ENCODE data around the gene C9orf152. TPM values are rescaled to one million over a fixed set of nuclear protein-coding genes. Genes with fewer than 3 reads are reported as not detected.

C9orf152 gene
- total and polyA plus RNA-seq, 2 of the 13 experiments (the other 11 are each of a cell fraction or from before 2014, with no cell fraction given): 0.24 to 0.48 TPM

- TF ChIP-seq MTA3 (CRISPR knock-in tag; IDR thresholded peaks at IDR 0.05): no peak
- TF ChIP-seq SOX5 (CRISPR knock-in tag; IDR thresholded peaks at IDR 0.05; ENCODE audit: borderline replicate concordance): peak; percentile 16; the same call in 1 of the 2 replicates
- TF ChIP-seq KLF11 (CRISPR knock-in tag; IDR thresholded peaks at IDR 0.05): no peak
- no peak for TF ChIP-seq ZNF441 (CRISPR knock-in tag; IDR thresholded peaks at IDR 0.05; ENCODE audit: borderline replicate concordance)
- no peak for TF ChIP-seq KDM5A (IDR thresholded peaks at IDR 0.05; ENCODE audit: borderline replicate concordance, low read length)
- TF ChIP-seq ZNF607 (CRISPR knock-in tag; IDR thresholded peaks at IDR 0.05; ENCODE audit: borderline replicate concordance): no peak
- no peak for TF ChIP-seq KDM3A (CRISPR knock-in tag; IDR thresholded peaks at IDR 0.05; ENCODE audit: low read depth)
- no peak for TF ChIP-seq GFI1 (CRISPR knock-in tag; IDR thresholded peaks at IDR 0.05; ENCODE audit: borderline replicate concordance)
- TF ChIP-seq KMT2B (CRISPR knock-in tag; IDR thresholded peaks at IDR 0.05): 0 out of 2 replicates have a peak, but pooled peaks have one; percentile 17
- TF ChIP-seq ZNF792 (CRISPR knock-in tag; IDR thresholded peaks at IDR 0.05): no peak
- no peak for TF ChIP-seq NRL (CRISPR knock-in tag; IDR thresholded peaks at IDR 0.05; ENCODE audit: borderline replicate concordance)
- TF ChIP-seq SETDB1 (CRISPR knock-in tag; IDR thresholded peaks at IDR 0.05; ENCODE audit: borderline replicate concordance): no peak
- TF ChIP-seq GABPA (IDR thresholded peaks at IDR 0.05; ENCODE audit: low read depth, low read length): no peak
- no peak for TF ChIP-seq GABPA (CRISPR knock-in tag; IDR thresholded peaks at IDR 0.05; ENCODE audit: low read depth)
- TF ChIP-seq ZNF615 (CRISPR knock-in tag; IDR thresholded peaks at IDR 0.05; ENCODE audit: borderline replicate concordance): no peak
- TF ChIP-seq ZNF382 (CRISPR knock-in tag; IDR thresholded peaks at IDR 0.05; ENCODE audit: borderline replicate concordance): no peak
- TF ChIP-seq ZNF768 (CRISPR knock-in tag; IDR thresholded peaks at IDR 0.05): no peak
- TF ChIP-seq STAG1 (CRISPR knock-in tag; IDR thresholded peaks at IDR 0.05): peak; percentile 77
- TF ChIP-seq SOX6 (IDR thresholded peaks at IDR 0.05): no peak
- TF ChIP-seq SOX6 (CRISPR knock-in tag; IDR thresholded peaks at IDR 0.05): peak; percentile 32; the same call in 1 of the 2 replicates
- TF ChIP-seq JUND (CRISPR knock-in tag; IDR thresholded peaks at IDR 0.05): no peak
- TF ChIP-seq CEBPB (IDR thresholded peaks at IDR 0.05; ENCODE audit: borderline replicate concordance, low read depth, low read length): no peak
- no peak for TF ChIP-seq ZNF772 (CRISPR knock-in tag; IDR thresholded peaks at IDR 0.05)
- no peak for TF ChIP-seq GTF2F1 (IDR thresholded peaks at IDR 0.05; ENCODE audit: low read length)
- TF ChIP-seq SNAPC5 (CRISPR knock-in tag; IDR thresholded peaks at IDR 0.05; ENCODE audit: borderline replicate concordance): no peak
- TF ChIP-seq ZGPAT (CRISPR knock-in tag; IDR thresholded peaks at IDR 0.05): peak; percentile 39; the same call in 1 of the 2 replicates
Observed at GRCh38 chr9:110217656-110218099, 9.7 kb upstream of the C9orf152 start (continued).

Measured in HepG2 (cell line).